ENCODE data around the gene CFAP46. TPM values are rescaled to one million over a fixed set of nuclear protein-coding genes. Genes with fewer than 3 reads are reported as not detected.

Gene CFAP46
- total RNA-seq, 1 donor from 2014 or later = not detected

DNA sequence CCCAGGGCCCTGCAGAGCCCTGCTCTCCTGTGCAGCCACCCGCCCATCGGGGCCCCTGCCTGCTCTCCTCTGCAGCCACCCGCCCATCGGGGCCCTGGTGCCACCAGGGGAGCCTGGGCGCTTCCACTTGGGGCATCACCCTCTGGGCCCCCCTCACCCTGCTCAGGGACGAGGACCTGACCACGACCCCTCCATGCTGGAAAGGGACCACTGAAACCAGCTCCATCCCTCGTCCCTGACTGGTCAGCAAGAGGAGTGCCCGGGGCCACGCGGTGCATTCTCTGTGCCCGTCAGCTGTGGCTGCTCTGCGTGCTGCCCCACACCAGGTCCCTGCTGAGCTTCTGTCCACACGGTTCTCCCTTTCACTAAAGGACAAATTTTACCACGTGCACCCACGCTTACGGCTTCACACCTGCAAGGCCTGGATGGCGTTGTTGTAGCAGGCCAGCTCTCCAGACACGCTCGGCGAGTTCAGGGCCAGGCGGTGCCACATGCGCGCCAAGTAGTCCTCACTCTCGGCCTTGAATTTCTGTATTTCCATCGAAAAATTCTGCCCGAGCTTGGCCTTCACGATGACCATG is 57.6 kb downstream of the CFAP46 start:
- peak in 1 of 2 donors; percentile 45 for DNase-seq (ENCODE audit: low spot score in 2 of 2)
- H3K27ac ChIP-seq = no peak overlapping the region
- TF ChIP-seq, protein P1, sequence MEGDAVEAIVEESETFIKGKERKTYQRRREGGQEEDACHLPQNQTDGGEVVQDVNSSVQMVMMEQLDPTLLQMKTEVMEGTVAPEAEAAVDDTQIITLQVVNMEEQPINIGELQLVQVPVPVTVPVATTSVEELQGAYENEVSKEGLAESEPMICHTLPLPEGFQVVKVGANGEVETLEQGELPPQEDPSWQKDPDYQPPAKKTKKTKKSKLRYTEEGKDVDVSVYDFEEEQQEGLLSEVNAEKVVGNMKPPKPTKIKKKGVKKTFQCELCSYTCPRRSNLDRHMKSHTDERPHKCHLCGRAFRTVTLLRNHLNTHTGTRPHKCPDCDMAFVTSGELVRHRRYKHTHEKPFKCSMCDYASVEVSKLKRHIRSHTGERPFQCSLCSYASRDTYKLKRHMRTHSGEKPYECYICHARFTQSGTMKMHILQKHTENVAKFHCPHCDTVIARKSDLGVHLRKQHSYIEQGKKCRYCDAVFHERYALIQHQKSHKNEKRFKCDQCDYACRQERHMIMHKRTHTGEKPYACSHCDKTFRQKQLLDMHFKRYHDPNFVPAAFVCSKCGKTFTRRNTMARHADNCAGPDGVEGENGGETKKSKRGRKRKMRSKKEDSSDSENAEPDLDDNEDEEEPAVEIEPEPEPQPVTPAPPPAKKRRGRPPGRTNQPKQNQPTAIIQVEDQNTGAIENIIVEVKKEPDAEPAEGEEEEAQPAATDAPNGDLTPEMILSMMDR (IDR thresholded peaks at IDR 0.05) = no peak
- no peaks in the 10 kb centered on the region for H3K27me3 ChIP-seq
- H3K4me3 ChIP-seq = no peak overlapping the region
- no peaks in the 10 kb centered on the region for H3K36me3 ChIP-seq
- no peaks in the 10 kb centered on the region for H3K4me1 ChIP-seq
- intact Hi-C loops (cut with DNase I) = no loop called here
- no peaks in the 10 kb centered on the region for H3K9me3 ChIP-seq

DNA sequence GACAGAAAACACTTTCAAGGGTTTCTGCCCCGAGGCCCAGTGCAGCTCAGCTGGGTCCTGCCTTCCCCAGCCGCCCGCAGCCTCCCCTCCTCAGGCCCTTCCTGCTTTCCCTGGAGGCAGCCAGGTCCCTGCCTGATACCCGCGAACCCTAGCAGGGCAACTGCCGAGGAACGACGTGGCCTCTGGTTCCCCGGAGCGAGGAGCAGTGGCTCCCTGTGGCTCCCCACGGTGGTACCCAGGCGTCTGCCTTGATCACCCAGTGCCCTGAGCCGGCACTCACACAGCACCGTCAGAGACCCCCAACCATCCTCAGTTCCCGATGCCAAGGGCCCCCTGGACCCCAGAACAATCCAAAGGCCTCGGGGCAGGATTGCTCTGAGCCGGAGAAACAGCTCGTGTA is 58.3 kb downstream of the CFAP46 start:
- no peaks in the 10 kb centered on the region for H3K4me1 ChIP-seq
- intact Hi-C loops (cut with DNase I) = no loop called here
- DNase-seq (ENCODE audit: low spot score in 2 of 2) = peak in 1 of 2 donors; percentile 49

DNA sequence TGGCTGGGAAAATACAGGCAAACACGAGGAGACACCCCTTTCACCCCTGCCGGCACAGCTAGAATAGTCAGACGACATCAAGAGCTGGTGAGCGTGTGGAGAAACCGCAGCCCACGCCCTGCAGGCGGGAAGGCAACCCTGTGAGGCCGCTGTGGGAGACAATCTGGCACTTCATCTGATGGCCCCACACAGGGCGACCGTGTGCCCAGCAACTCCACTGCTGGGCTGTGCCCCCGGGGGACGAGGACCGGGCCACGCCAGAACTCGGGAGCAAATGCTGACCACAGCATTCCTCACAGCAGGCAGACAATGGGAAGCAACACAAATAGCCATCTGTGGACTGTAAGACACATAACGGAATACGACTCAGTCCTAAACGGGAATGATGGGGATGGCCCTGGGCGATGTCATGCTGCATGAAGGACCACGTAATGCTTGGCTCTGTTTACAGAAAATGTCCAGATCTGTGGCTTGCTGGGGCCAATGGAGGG is 58.9 kb downstream of the CFAP46 start:
- peak in 1 of 2 donors; percentile 22 for DNase-seq (ENCODE audit: low spot score in 2 of 2)
- no peaks in the 10 kb centered on the region for H3K27me3 ChIP-seq
- H3K9me3 ChIP-seq = no peaks in the 10 kb centered on the region
- no peaks in the 10 kb centered on the region for H3K4me1 ChIP-seq
- no peak overlapping the region for H3K4me3 ChIP-seq
- intact Hi-C loops (cut with DNase I) = no loop called here
- no peak overlapping the region for H3K27ac ChIP-seq
- no peaks in the 10 kb centered on the region for H3K36me3 ChIP-seq
- TF ChIP-seq, protein P1 (IDR thresholded peaks at IDR 0.05) = no peak

More for the DNA sequence above, 58.3 kb downstream of the CFAP46 start:
- H3K36me3 ChIP-seq = no peaks in the 10 kb centered on the region
- H3K4me3 ChIP-seq = no peak overlapping the region
- no peaks in the 10 kb centered on the region for H3K27me3 ChIP-seq
- no peaks in the 10 kb centered on the region for H3K9me3 ChIP-seq
- TF ChIP-seq, protein P1 (IDR thresholded peaks at IDR 0.05) = no peak
- H3K27ac ChIP-seq = no peak overlapping the region

DNA sequence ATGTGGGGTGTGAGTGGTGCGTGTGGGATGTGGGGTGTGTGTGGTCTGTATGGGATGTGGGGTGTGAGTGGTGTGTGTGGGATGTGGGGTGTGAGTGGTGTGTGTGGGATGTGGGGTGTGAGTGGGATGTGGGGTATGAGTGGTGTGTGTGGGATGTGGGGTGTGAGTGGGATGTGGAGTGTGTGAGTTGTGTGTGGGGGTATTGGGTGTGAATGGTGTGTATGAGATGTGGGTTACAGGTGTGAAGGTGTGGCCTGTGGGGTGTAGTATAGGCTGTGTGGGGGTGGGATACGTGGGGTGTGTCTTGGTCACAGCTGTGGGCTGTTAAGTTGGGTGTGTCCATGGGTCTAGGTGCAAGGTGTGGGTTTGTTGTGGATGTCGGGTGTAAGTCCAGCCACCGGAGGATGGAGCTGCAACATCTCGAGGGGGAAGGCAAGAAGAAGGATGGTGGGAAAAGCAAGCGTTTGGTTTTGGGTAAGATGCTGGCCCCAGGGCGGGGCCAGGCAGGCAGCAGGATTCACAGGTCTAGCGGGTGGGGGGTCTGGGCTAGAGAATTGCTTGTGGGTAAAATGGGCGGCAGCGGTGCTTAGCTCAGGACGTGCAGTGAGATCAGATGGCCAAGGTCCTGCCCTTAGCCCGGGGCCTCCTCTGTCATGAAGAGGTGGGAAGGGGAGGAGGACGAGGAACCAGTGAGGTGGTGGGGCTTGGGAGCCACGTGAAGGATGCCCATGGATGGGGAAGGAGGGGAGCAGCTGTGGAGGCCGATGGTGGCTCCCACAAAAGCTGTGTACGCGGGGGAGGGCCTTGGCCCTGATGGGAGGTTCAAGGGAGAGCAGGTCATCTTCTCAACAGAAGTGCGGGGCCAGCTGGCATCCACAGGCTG is 60.1 kb downstream of the CFAP46 start:
- no peaks in the 10 kb centered on the region for H3K36me3 ChIP-seq
- no peak overlapping the region for H3K4me3 ChIP-seq
- H3K27me3 ChIP-seq = no peaks in the 10 kb centered on the region
- H3K9me3 ChIP-seq = no peaks in the 10 kb centered on the region
- no peaks in the 10 kb centered on the region for H3K4me1 ChIP-seq
- TF ChIP-seq, protein P1 (IDR thresholded peaks at IDR 0.05) = no peak
- no peak overlapping the region for H3K27ac ChIP-seq
- intact Hi-C loops (cut with DNase I) = no loop called here
- peak in 1 of 2 donors; percentile 42 for DNase-seq (ENCODE audit: low spot score in 2 of 2)

DNA sequence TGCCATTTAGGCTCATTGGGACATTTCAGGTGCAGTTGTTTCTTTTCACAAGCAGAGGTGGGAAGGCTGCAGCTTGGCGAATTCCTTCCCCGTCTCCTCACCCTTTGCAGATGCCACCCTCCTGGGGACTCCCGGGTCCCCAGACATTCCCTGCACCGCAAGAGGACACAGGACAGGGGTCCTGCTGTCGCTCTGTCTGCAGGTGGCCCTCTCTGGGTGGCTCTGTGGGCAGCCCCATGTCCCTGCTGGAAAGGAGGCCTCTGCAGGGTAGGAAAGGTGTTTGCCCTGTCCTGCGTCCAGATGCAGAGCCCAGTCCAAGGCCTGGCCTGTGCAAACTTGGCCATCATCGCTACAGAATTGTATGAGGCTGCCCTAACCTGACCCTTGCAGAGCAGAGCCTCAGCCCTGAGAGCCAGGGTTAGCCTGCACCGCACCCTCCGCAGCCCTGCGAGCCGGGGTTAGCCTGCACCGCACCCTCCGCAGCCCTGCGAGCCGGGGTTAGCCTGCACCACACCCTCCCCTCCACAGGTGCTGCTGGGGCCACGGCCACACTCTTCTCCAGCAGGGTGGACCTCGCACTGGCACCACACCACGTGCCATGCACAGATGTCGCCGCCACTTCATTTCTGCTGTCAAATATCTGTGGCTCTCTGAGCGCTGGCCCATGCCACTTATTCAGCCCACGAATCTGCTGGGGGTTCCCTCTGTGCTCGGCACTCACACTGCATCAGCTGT is 61.0 kb downstream of the CFAP46 start:
- Histone ChIP-seq H3K4me3 (no peak overlapping the region), H3K4me1 (no peaks in the 10 kb centered on the region), H3K9me3 (no peaks in the 10 kb centered on the region), H3K36me3 (no peaks in the 10 kb centered on the region), H3K27ac (no peak overlapping the region), H3K27me3 (no peaks in the 10 kb centered on the region)
- DNase-seq (ENCODE audit: low spot score in 2 of 2) = peak in 1 of 2 donors; percentile 48
- intact Hi-C loops (cut with DNase I) = no loop called here
- TF ChIP-seq, protein P1 (IDR thresholded peaks at IDR 0.05) = no peak
